ENCODE measurements around the gene SERGEF. TPM values are rescaled to one million over a fixed set of nuclear protein-coding genes. Genes with fewer than 3 reads are reported as not detected.

Gene SERGEF
- total RNA-seq, 1 donor from 2014 or later: 17.6 TPM

DNA sequence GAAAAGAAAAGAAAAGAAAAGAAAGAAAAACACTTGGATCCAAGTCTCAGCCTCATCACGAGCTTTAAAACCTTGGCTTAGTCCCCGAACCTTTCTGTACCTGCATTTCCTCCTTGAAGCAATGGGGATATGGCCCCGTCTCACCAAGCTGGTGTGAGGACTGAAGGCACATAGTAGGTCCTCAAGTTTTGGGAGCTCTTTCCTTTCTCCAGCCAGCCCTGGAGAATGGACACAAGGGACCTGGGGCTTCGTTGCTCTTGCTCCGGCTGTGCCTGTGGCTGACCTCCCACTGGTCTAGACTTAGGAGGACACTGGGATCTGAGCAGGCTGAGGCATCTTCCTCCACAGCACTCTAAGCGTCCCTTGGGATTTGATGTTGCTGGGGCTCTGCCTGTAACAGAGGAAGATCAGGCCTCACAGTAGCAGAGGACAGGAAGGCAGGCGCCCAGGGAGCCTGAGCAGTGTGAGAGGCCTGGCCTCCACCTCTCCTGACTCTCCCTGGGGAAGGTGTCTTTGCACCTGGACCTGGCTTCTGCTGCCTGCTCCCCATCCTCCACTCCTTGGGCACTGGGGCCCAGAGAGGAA, 245.5 kb downstream of the SERGEF start:
- DNase-seq (ENCODE audit: low read depth): no peak
- peaks cover 22% of the 10 kb centered on the region for H3K27me3 Mint-ChIP-seq (ENCODE audit: low read depth, unreplicated experiment)

DNA sequence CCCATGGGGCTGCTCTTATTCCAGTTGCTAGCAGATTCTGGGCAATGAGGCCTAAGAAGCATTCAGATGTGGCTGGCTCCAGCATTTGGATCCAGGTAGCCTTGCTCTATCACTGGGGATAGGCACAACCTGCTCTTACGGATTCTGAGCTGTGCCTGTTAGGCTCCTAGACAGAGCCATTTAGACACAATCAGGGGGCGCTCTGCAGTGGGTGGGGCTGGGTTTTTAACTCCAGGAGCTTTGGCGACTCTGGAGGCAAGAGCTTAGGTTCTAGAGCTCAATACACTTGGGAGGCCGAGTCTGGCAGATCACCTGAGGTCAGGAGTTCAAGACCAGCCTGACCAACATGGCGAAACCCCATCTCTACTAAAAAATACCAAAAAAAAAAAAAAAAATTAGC, 246.3 kb downstream of the SERGEF start:
- Histone ChIP-seq H3K4me2 (ENCODE audit: low read length) (no peak overlapping the region), H2AFZ (ENCODE audit: low read depth, low read length) (no peak overlapping the region), H3K4me1 (ENCODE audit: insufficient read depth, low read length) (peaks cover 5% of the 10 kb centered on the region), H3K79me2 (ENCODE audit: insufficient read depth, low read length) (no peaks in the 10 kb centered on the region), H3K9me3 (ENCODE audit: insufficient read depth, low read depth, low read length) (no peaks in the 10 kb centered on the region), H3K9ac (ENCODE audit: low read length) (no peak overlapping the region), H3K27ac (ENCODE audit: low read depth, low read length) (no peak overlapping the region), H3K27me3 (ENCODE audit: insufficient read depth, low read length) (no peaks in the 10 kb centered on the region), H3K4me3 (ENCODE audit: insufficient read depth, low read depth, low read length) (no peak overlapping the region), H4K20me1 (ENCODE audit: insufficient read depth, low read length) (no peaks in the 10 kb centered on the region), H3K36me3 (ENCODE audit: insufficient read depth, low read length) (no peaks in the 10 kb centered on the region)
- Mint-ChIP-seq H3K9me3 (ENCODE audit: unreplicated experiment) (no peaks in the 10 kb centered on the region), H3K4me3 (ENCODE audit: unreplicated experiment) (no peak overlapping the region), H3K27me3 (ENCODE audit: low read depth, unreplicated experiment) (peaks cover 30% of the 10 kb centered on the region), H3K4me1 (ENCODE audit: low read depth, unreplicated experiment) (no peaks in the 10 kb centered on the region), H3K36me3 (ENCODE audit: low read depth, unreplicated experiment) (no peaks in the 10 kb centered on the region), H3K27ac (ENCODE audit: unreplicated experiment) (no peak overlapping the region)
- FAIRE-seq: no peak
- TF ChIP-seq EZH2 (IDR thresholded peaks at IDR 0.05; ENCODE audit: insufficient read depth, low read length) (no peak), CTCF (IDR thresholded peaks at IDR 0.05; ENCODE audit: insufficient read depth, low read depth, low read length) (no peak)
- DNase-seq (ENCODE audit: low read depth): no peak

More for the DNA sequence above, 245.5 kb downstream of the SERGEF start:
- H3K27me3 ChIP-seq (ENCODE audit: insufficient read depth, low read length): no peaks in the 10 kb centered on the region
- no peaks in the 10 kb centered on the region for H3K79me2 ChIP-seq (ENCODE audit: insufficient read depth, low read length)
- no peak overlapping the region for H3K9ac ChIP-seq (ENCODE audit: low read length)
- Mint-ChIP-seq H3K9me3 (ENCODE audit: unreplicated experiment) (peaks cover 4% of the 10 kb centered on the region), H3K27ac (ENCODE audit: unreplicated experiment) (no peak overlapping the region), H3K4me1 (ENCODE audit: low read depth, unreplicated experiment) (no peaks in the 10 kb centered on the region), H3K4me3 (ENCODE audit: unreplicated experiment) (no peak overlapping the region), H3K36me3 (ENCODE audit: low read depth, unreplicated experiment) (no peaks in the 10 kb centered on the region)
- TF ChIP-seq CTCF (IDR thresholded peaks at IDR 0.05; ENCODE audit: insufficient read depth, low read depth, low read length): no peak
- no peak for TF ChIP-seq EZH2 (IDR thresholded peaks at IDR 0.05; ENCODE audit: insufficient read depth, low read length)
- no peaks in the 10 kb centered on the region for H3K9me3 ChIP-seq (ENCODE audit: insufficient read depth, low read depth, low read length)
- peaks cover 5% of the 10 kb centered on the region for H3K4me1 ChIP-seq (ENCODE audit: insufficient read depth, low read length)
- H4K20me1 ChIP-seq (ENCODE audit: insufficient read depth, low read length): no peaks in the 10 kb centered on the region
- no peak for FAIRE-seq
- no peak overlapping the region for H2AFZ ChIP-seq (ENCODE audit: low read depth, low read length)
- H3K4me2 ChIP-seq (ENCODE audit: low read length): no peak overlapping the region
- no peaks in the 10 kb centered on the region for H3K36me3 ChIP-seq (ENCODE audit: insufficient read depth, low read length)
- no peak overlapping the region for H3K27ac ChIP-seq (ENCODE audit: low read depth, low read length)
- H3K4me3 ChIP-seq (ENCODE audit: insufficient read depth, low read depth, low read length): no peak overlapping the region

DNA sequence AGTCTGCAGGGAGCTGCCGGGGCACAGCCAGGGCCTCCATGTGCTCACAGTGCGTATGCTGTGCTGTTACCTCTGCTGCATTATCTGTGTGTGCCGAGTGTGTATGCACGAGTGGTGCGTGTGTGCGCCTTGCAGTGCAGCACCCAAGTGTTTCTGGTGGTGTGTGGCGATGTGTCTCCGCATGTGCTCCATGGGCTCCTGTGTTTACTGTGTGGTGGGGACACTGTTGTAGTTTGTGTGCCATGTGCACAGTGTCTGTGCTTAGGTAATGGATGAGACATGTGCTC, 246.8 kb downstream of the SERGEF start:
- Histone ChIP-seq H3K9me3 (ENCODE audit: insufficient read depth, low read depth, low read length) (no peaks in the 10 kb centered on the region), H3K4me1 (ENCODE audit: insufficient read depth, low read length) (peaks cover 5% of the 10 kb centered on the region), H3K4me2 (ENCODE audit: low read length) (no peak overlapping the region), H4K20me1 (ENCODE audit: insufficient read depth, low read length) (no peaks in the 10 kb centered on the region), H3K27ac (ENCODE audit: low read depth, low read length) (no peak overlapping the region), H3K79me2 (ENCODE audit: insufficient read depth, low read length) (no peaks in the 10 kb centered on the region), H3K36me3 (ENCODE audit: insufficient read depth, low read length) (no peaks in the 10 kb centered on the region), H3K4me3 (ENCODE audit: insufficient read depth, low read depth, low read length) (no peak overlapping the region), H3K9ac (ENCODE audit: low read length) (no peak overlapping the region), H3K27me3 (ENCODE audit: insufficient read depth, low read length) (no peaks in the 10 kb centered on the region), H2AFZ (ENCODE audit: low read depth, low read length) (no peak overlapping the region)
- no peak for DNase-seq (ENCODE audit: low read depth)
- no peak overlapping the region for H3K27ac Mint-ChIP-seq (ENCODE audit: unreplicated experiment)
- no peak for FAIRE-seq
- H3K27me3 Mint-ChIP-seq (ENCODE audit: low read depth, unreplicated experiment): peaks cover 30% of the 10 kb centered on the region
- no peaks in the 10 kb centered on the region for H3K9me3 Mint-ChIP-seq (ENCODE audit: unreplicated experiment)
- H3K36me3 Mint-ChIP-seq (ENCODE audit: low read depth, unreplicated experiment): no peaks in the 10 kb centered on the region
- no peaks in the 10 kb centered on the region for H3K4me1 Mint-ChIP-seq (ENCODE audit: low read depth, unreplicated experiment)
- no peak overlapping the region for H3K4me3 Mint-ChIP-seq (ENCODE audit: unreplicated experiment)
- TF ChIP-seq EZH2 (IDR thresholded peaks at IDR 0.05; ENCODE audit: insufficient read depth, low read length) (no peak), CTCF (IDR thresholded peaks at IDR 0.05; ENCODE audit: insufficient read depth, low read depth, low read length) (no peak)

All from astrocyte (in vitro differentiated cells and primary cell).